HepG2 (cell line): Measurements from ENCODE around the gene KCNK7. TPM values are rescaled to one million over a fixed set of nuclear protein-coding genes. Genes with fewer than 3 reads are reported as not detected.

ENCODE experiments used
- ATAD3A ChIP-seq: sonication (generic); formaldehyde crosslinking; IDR thresholded peaks from 2 replicates; pipeline ENCODE4 v1.4.0; 2020; ENCODE audit warnings: missing genetic modification reagents
- FOXK2 ChIP-seq: fragments of 450-650 bp; IDR thresholded peaks from 2 replicates; pipeline ENCODE4 v1.6.1; 2016
- FOXM1 ChIP-seq: sonication (generic); formaldehyde crosslinking; IDR thresholded peaks from 2 replicates; pipeline ENCODE4 v1.5.0; 2020; ENCODE audit warnings: missing genetic modification reagents
- FOXP1 ChIP-seq, 2 experiments: fragments of 450-650 bp in 1 of 2; IDR thresholded peaks; 2 replicates each; pipeline ENCODE4 v1.6.1; 2017 to 2018; ENCODE audit warnings: antibody characterized with exemption in 1 of 2
- GABPB1 ChIP-seq: IDR thresholded peaks from 2 replicates; pipeline ENCODE4 v1.6.1; 2016; ENCODE audit warnings: mild to moderate bottlenecking, missing genetic modification reagents, moderate library complexity, missing compliant biosample characterization
- HOXA5 ChIP-seq: sonication (generic); formaldehyde crosslinking; IDR thresholded peaks from 2 replicates; pipeline ENCODE4 v1.4.0; 2020; ENCODE audit warnings: missing genetic modification reagents
- JUND ChIP-seq: sonication (generic); formaldehyde crosslinking; IDR thresholded peaks from 2 replicates; pipeline ENCODE4 v1.8.0; 2022; ENCODE audit warnings: mild to moderate bottlenecking, missing genetic modification reagents
- KAT2B ChIP-seq: fragments of 150-350 bp; IDR thresholded peaks from 2 replicates; pipeline ENCODE4 v1.6.1; 2014; ENCODE audit warnings: low read depth, low read length, borderline replicate concordance
- KDM5B ChIP-seq: sonication (generic); formaldehyde crosslinking; IDR thresholded peaks from 2 replicates; pipeline ENCODE4 v1.4.0; 2020; ENCODE audit warnings: missing genetic modification reagents, mild to moderate bottlenecking, borderline replicate concordance
- KMT2B ChIP-seq: IDR thresholded peaks from 2 replicates; pipeline ENCODE4 v1.6.1; 2016; ENCODE audit warnings: missing genetic modification reagents, missing compliant biosample characterization
- MED13 ChIP-seq: sonication (generic); formaldehyde crosslinking; IDR thresholded peaks from 2 replicates; pipeline ENCODE4 v1.5.0; 2020; ENCODE audit warnings: missing genetic modification reagents
- NCOR1 ChIP-seq: fragments of 200-600 bp; sonication (generic); IDR thresholded peaks from 2 replicates; pipeline ENCODE4 v1.7.0; 2017; ENCODE audit warnings: antibody characterized with exemption, low read length, borderline replicate concordance
- NONO ChIP-seq, 2 experiments: fragments of 450-650 bp in 1 of 2; sonication (generic) in 1 of 2; formaldehyde crosslinking in 1 of 2; IDR thresholded peaks in 1 of 2; conservative IDR thresholded peaks in 1 of 2; 2 replicates each; pipeline versions ENCODE4 v1.6.1 to v1.8.0; 2017 to 2022; ENCODE audit warnings: mild to moderate bottlenecking in 1 of 2, missing genetic modification reagents in 1 of 2, moderate library complexity in 1 of 2
- POLR2AphosphoS5 ChIP-seq: IDR thresholded peaks from 2 replicates; pipeline ENCODE4 v1.6.1; 2012; ENCODE audit warnings: low read depth, low read length
- RORA ChIP-seq: sonication (generic); formaldehyde crosslinking; IDR thresholded peaks from 2 replicates; pipeline ENCODE4 v1.5.0; 2020; ENCODE audit warnings: mild to moderate bottlenecking, missing genetic modification reagents, moderate library complexity
- SAFB2 ChIP-seq: sonication (generic); formaldehyde crosslinking; IDR thresholded peaks from 2 replicates; pipeline ENCODE4 v1.5.1; 2020; ENCODE audit warnings: missing genetic modification reagents, low read depth, mild to moderate bottlenecking, borderline replicate concordance
- SMYD3 ChIP-seq: sonication (generic); formaldehyde crosslinking; IDR thresholded peaks from 2 replicates; pipeline ENCODE4 v1.8.1; 2023; ENCODE audit warnings: mild to moderate bottlenecking, missing genetic modification reagents
- SP2 ChIP-seq: sonication (generic); formaldehyde crosslinking; IDR thresholded peaks from 2 replicates; pipeline ENCODE4 v1.5.1; 2020; ENCODE audit warnings: mild to moderate bottlenecking, missing genetic modification reagents
- SRSF4 ChIP-seq: fragments of 200-400 bp; formaldehyde crosslinking; IDR thresholded peaks from one replicate; pipeline ENCODE4 v1.6.1; 2018; ENCODE audit warnings: mild to moderate bottlenecking, low read depth, low read length, moderate library complexity; ENCODE audit not compliant: poor library complexity, severe bottlenecking
- TAF1 ChIP-seq: sonication (generic); formaldehyde crosslinking; IDR thresholded peaks from 2 replicates; pipeline ENCODE4 v1.4.0; 2020; ENCODE audit warnings: missing genetic modification reagents
- ZBTB21 ChIP-seq: sonication (generic); formaldehyde crosslinking; IDR thresholded peaks from 2 replicates; pipeline ENCODE4 v1.4.0; 2020; ENCODE audit warnings: missing genetic modification reagents
- ZNF740 ChIP-seq: sonication (generic); formaldehyde crosslinking; IDR thresholded peaks from 2 replicates; pipeline ENCODE4 v1.4.0; 2020; ENCODE audit warnings: missing genetic modification reagents
- ZNF747 ChIP-seq: sonication (generic); formaldehyde crosslinking; IDR thresholded peaks from 2 replicates; pipeline ENCODE4 v1.8.1; 2023; ENCODE audit warnings: missing genetic modification reagents, mild to moderate bottlenecking, borderline replicate concordance
- ZNF782 ChIP-seq: sonication (generic); formaldehyde crosslinking; IDR thresholded peaks from 2 replicates; pipeline ENCODE4 v1.4.0; 2020; ENCODE audit warnings: missing genetic modification reagents, mild to moderate bottlenecking, borderline replicate concordance
- ZNF784 ChIP-seq: sonication (generic); formaldehyde crosslinking; IDR thresholded peaks from 2 replicates; pipeline ENCODE4 v1.5.1; 2020; ENCODE audit warnings: missing genetic modification reagents, mild to moderate bottlenecking, borderline replicate concordance
- ZSCAN25 ChIP-seq: sonication (generic); formaldehyde crosslinking; IDR thresholded peaks from 2 replicates; pipeline ENCODE4 v1.8.0; 2022; ENCODE audit warnings: mild to moderate bottlenecking, missing genetic modification reagents
- ZSCAN31 ChIP-seq: sonication (generic); formaldehyde crosslinking; IDR thresholded peaks from 2 replicates; pipeline ENCODE4 v1.5.0; 2020; ENCODE audit warnings: low read depth, mild to moderate bottlenecking, missing genetic modification reagents
- polyA plus RNA-seq, 8 experiments: library from polyadenylated mRNA; depleted of rRNA in 3 of 8; stranded (reverse) in 7 of 8; unstranded in 1 of 8; fragments of >200 nt; fragmentation: Illumina TruSeq in 4 of 8; extraction: Trizol in 4 of 8; gene quantifications; 2 replicates each; pipeline versions ENCODE4 v1.2.1 to v1.2.3, GENCODE V29; 2011 to 2016; ENCODE audit warnings: low read depth in 4 of 8, missing spikeins in 1 of 8, mixed read lengths in 1 of 8; ENCODE audit not compliant: insufficient read depth in 1 of 8
- total RNA-seq, 5 experiments: library from RNA; depleted of rRNA; stranded (reverse); fragments of >200 nt; fragmentation: Illumina TruSeq; extraction: Trizol; gene quantifications; 2 replicates each; pipeline ENCODE4 v1.2.3, GENCODE V29; 2016; ENCODE audit warnings: low read depth in 1 of 5
- TF ChIP-seq, protein P1 (sequence below): sonication (generic); formaldehyde crosslinking; IDR thresholded peaks from 2 replicates; pipeline ENCODE4 v1.9.0; 2021; ENCODE audit warnings: missing genetic modification reagents, mild to moderate bottlenecking, borderline replicate concordance
- TF ChIP-seq, protein P2 (sequence below), 2 experiments: fragments of 450-650 bp in 1 of 2; sonication (generic) in 1 of 2; formaldehyde crosslinking; IDR thresholded peaks; 2 replicates each; pipeline versions ENCODE4 v1.5.0 to v1.8.0; 2020 to 2022; ENCODE audit warnings: mild to moderate bottlenecking in 1 of 2, missing genetic modification reagents in 1 of 2

The KCNK7 gene
- total and polyA plus RNA-seq, 2 of the 13 experiments (the other 11 are each of a cell fraction or from before 2014, with no cell fraction given): 0.11 TPM; not detected in 1

GRCh38 chr11:65615229-65615949 is 19.8 kb upstream of the KCNK7 start, which contains the start of gene PCNX3 (continued):
- TF ChIP-seq ZSCAN31: no peak
- TF ChIP-seq, protein P1, sequence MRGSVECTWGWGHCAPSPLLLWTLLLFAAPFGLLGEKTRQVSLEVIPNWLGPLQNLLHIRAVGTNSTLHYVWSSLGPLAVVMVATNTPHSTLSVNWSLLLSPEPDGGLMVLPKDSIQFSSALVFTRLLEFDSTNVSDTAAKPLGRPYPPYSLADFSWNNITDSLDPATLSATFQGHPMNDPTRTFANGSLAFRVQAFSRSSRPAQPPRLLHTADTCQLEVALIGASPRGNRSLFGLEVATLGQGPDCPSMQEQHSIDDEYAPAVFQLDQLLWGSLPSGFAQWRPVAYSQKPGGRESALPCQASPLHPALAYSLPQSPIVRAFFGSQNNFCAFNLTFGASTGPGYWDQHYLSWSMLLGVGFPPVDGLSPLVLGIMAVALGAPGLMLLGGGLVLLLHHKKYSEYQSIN: no peak
- no peak; the same call in none of the 2 replicates for TF ChIP-seq HOXA5 (CRISPR knock-in tag)
- TF ChIP-seq GABPB1: peak; percentile 95
- no peak for TF ChIP-seq RORA
- TF ChIP-seq ZSCAN25 (CRISPR knock-in tag): no peak
- TF ChIP-seq NONO (IDR thresholded peaks at IDR 0.05): no peak
- no peak for TF ChIP-seq NONO (CRISPR knock-in tag; conservative IDR thresholded peaks at IDR 0.05)
- TF ChIP-seq, protein P2, sequence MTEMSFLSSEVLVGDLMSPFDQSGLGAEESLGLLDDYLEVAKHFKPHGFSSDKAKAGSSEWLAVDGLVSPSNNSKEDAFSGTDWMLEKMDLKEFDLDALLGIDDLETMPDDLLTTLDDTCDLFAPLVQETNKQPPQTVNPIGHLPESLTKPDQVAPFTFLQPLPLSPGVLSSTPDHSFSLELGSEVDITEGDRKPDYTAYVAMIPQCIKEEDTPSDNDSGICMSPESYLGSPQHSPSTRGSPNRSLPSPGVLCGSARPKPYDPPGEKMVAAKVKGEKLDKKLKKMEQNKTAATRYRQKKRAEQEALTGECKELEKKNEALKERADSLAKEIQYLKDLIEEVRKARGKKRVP (CRISPR knock-in tag; IDR thresholded peaks at IDR 0.05): no peak
- 0 out of 2 replicates have a peak, but pooled peaks have one; percentile 17 for TF ChIP-seq ZNF782 (CRISPR knock-in tag)
- no peak for TF ChIP-seq SRSF4
- TF ChIP-seq ZBTB21 (CRISPR knock-in tag): peak; percentile 96
- TF ChIP-seq KMT2B (CRISPR knock-in tag): no peak
- TF ChIP-seq FOXM1 (CRISPR knock-in tag): no peak
- TF ChIP-seq SAFB2 (CRISPR knock-in tag): peak; percentile 79; the same call in 1 of the 2 replicates
- peak; percentile 60; the same call in 1 of the 2 replicates for TF ChIP-seq KDM5B (CRISPR knock-in tag)
- TF ChIP-seq NCOR1: no peak
- 0 out of 2 replicates have a peak, but pooled peaks have one; percentile 7 for TF ChIP-seq SMYD3 (CRISPR knock-in tag)
- TF ChIP-seq TAF1 (CRISPR knock-in tag): peak; percentile 7; the same call in 1 of the 2 replicates
- no peak for TF ChIP-seq ZNF747 (CRISPR knock-in tag)
- TF ChIP-seq MED13 (CRISPR knock-in tag): no peak
- TF ChIP-seq KAT2B: no peak
- TF ChIP-seq FOXP1 (IDR thresholded peaks at IDR 0.05): no peak
- no peak for TF ChIP-seq FOXP1 (CRISPR knock-in tag; IDR thresholded peaks at IDR 0.05)
- 0 out of 2 replicates have a peak, but pooled peaks have one; percentile 26 for TF ChIP-seq ZNF784 (CRISPR knock-in tag)
- peak; percentile 61 for TF ChIP-seq POLR2AphosphoS5
- no peak for TF ChIP-seq JUND (CRISPR knock-in tag)
- TF ChIP-seq SP2 (CRISPR knock-in tag): peak; percentile 98
- no peak for TF ChIP-seq ATAD3A (CRISPR knock-in tag)
- no peak for TF ChIP-seq ZNF740
- peak; percentile 45; the same call in 1 of the 2 replicates for TF ChIP-seq FOXK2
